ENCODE results near the gene DLK2. TPM values are rescaled to one million over a fixed set of nuclear protein-coding genes. Genes with fewer than 3 reads are reported as not detected.
"Not testable (repeated sequence)": the region's sequence is repeated elsewhere in the genome, so short reads cannot be mapped to it uniquely, and the experiment has no call there.

DLK2 gene
- total RNA-seq, 1 donor from 2014 or later = 8.2 TPM

DNA sequence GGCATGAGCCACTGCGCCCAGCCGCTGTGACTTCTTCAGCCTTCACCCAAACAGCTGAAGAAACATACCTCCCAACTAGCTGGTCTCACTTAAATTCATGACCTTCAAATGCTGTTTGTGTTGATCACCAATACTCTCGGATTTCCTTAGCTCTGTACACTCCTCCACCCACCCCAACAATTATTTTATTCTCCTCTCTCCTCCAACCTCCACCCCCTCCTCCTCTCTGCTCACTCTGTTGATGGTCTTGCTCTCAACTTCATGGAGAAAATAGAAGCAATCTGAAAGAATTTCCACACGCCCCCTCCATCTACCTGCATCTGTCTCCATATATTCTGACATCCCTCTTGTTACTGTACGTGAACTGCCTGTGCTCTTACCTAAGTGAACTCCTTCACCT lies 6.6 kb upstream of the DLK2 start:
- DNase-seq (ENCODE audit: low read depth) = no peak
- TF ChIP-seq, protein P1, sequence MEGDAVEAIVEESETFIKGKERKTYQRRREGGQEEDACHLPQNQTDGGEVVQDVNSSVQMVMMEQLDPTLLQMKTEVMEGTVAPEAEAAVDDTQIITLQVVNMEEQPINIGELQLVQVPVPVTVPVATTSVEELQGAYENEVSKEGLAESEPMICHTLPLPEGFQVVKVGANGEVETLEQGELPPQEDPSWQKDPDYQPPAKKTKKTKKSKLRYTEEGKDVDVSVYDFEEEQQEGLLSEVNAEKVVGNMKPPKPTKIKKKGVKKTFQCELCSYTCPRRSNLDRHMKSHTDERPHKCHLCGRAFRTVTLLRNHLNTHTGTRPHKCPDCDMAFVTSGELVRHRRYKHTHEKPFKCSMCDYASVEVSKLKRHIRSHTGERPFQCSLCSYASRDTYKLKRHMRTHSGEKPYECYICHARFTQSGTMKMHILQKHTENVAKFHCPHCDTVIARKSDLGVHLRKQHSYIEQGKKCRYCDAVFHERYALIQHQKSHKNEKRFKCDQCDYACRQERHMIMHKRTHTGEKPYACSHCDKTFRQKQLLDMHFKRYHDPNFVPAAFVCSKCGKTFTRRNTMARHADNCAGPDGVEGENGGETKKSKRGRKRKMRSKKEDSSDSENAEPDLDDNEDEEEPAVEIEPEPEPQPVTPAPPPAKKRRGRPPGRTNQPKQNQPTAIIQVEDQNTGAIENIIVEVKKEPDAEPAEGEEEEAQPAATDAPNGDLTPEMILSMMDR (IDR thresholded peaks at IDR 0.05; ENCODE audit: insufficient read depth, low read length, severe bottlenecking) = no peak
- Histone ChIP-seq H3K36me3 (ENCODE audit: control insufficient read depth, insufficient read depth, low read length) (no peaks in the 10 kb centered on the region), H3K4me3 (ENCODE audit: low read depth, low read length) (no peak overlapping the region), H3K27me3 (ENCODE audit: control insufficient read depth, insufficient read depth, low read length) (no peaks in the 10 kb centered on the region)
- FAIRE-seq = no peak

DNA sequence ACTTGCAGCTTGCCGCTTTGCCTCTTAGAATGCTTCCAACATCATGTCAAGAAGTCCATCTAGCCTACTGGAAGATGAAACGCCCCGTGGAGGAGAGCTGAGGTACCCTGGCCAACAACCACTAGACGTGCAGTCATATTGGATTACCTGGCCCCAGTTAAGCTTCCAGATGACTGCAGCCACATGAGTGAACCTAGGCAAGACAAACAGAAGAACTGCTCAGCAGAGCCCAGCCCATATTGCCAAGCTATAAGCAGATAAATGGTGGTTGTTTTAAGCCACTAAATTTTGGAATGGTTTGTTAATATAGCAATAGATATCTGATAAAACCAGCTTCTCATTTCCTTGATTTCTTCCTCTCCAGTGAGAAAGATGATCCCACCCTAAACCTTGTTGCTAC lies 4.7 kb upstream of the DLK2 start:
- Histone ChIP-seq H3K36me3 (ENCODE audit: control insufficient read depth, insufficient read depth, low read length) (no peaks in the 10 kb centered on the region), H3K4me3 (ENCODE audit: low read depth, low read length) (no peak overlapping the region), H3K27me3 (ENCODE audit: control insufficient read depth, insufficient read depth, low read length) (no peaks in the 10 kb centered on the region)
- TF ChIP-seq, protein P1 (IDR thresholded peaks at IDR 0.05; ENCODE audit: insufficient read depth, low read length, severe bottlenecking) = no peak
- FAIRE-seq (no peak), DNase-seq (ENCODE audit: low read depth) (no peak)

DNA sequence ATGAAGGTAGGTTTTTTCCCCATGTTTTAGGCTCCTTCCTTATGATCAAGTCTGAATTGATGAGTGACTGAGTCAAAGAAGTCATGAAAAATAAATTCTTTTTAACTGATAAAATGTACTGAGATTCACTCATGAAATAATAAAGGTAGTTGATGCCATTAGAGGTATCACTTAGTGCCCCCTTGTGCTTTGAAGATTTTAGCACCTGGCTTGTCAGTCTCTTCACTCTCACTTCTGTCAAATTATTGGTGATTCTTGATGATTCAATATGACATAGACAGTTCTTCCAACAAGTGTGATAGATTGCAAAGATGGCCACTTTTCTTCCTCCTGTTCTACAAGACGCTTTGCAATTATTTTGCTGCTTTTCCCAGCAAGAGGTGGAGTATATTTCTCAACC lies 4.2 kb upstream of the DLK2 start:
- TF ChIP-seq, protein P1 (IDR thresholded peaks at IDR 0.05; ENCODE audit: insufficient read depth, low read length, severe bottlenecking) = no peak
- Histone ChIP-seq H3K36me3 (ENCODE audit: control insufficient read depth, insufficient read depth, low read length) (no peaks in the 10 kb centered on the region), H3K27me3 (ENCODE audit: control insufficient read depth, insufficient read depth, low read length) (no peaks in the 10 kb centered on the region), H3K4me3 (ENCODE audit: low read depth, low read length) (no peak overlapping the region)
- FAIRE-seq (no peak), DNase-seq (ENCODE audit: low read depth) (no peak)

DNA sequence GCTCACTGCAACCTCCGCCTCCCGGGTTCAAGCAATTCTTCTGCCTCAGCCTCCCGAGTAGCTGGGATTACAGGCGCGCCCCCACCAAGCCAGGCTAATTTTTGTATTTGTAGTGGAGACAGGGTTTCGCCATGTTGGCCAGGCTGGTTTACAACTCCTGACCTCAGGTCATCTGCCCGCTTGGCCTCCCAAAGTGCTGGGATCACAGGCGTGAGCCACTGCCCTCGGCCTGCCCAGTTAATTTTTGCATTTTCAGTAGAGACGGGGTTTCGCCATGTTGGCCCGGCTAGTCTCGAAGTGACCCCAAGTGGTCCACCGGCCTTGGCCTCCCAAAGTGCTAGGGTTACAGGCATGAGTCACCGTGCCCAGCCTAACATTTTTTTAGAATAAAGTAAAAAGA lies 2.8 kb upstream of the DLK2 start:
- not testable (repeated sequence) for FAIRE-seq; H3K36me3 ChIP-seq (ENCODE audit: control insufficient read depth, insufficient read depth, low read length); DNase-seq (ENCODE audit: low read depth); H3K4me3 ChIP-seq (ENCODE audit: low read depth, low read length); H3K27me3 ChIP-seq (ENCODE audit: control insufficient read depth, insufficient read depth, low read length)

DNA sequence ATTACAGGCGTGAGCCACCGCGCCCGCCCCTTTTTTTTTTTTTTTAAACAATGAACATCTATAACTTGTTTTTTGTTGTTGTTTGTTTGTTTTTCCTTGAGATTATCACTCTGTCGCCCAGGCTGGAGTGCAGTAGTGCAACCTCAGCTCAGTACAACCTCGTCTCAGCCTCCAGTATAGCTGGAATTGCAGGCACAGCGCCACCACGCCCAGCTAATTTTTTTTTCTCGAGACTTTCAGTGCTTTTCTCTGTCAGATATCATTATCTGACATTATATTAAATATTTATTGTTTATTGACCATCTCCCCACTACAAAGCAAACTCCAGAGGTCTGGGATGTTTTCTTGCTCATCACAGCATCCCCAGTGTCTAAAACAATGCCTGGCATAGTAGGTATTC lies 2.3 kb upstream of the DLK2 start:
- FAIRE-seq (no peak), DNase-seq (ENCODE audit: low read depth) (no peak)
- TF ChIP-seq, protein P1 (IDR thresholded peaks at IDR 0.05; ENCODE audit: insufficient read depth, low read length, severe bottlenecking) = no peak
- Histone ChIP-seq H3K27me3 (ENCODE audit: control insufficient read depth, insufficient read depth, low read length) (no peaks in the 10 kb centered on the region), H3K4me3 (ENCODE audit: low read depth, low read length) (no peak overlapping the region), H3K36me3 (ENCODE audit: control insufficient read depth, insufficient read depth, low read length) (no peaks in the 10 kb centered on the region)

DNA sequence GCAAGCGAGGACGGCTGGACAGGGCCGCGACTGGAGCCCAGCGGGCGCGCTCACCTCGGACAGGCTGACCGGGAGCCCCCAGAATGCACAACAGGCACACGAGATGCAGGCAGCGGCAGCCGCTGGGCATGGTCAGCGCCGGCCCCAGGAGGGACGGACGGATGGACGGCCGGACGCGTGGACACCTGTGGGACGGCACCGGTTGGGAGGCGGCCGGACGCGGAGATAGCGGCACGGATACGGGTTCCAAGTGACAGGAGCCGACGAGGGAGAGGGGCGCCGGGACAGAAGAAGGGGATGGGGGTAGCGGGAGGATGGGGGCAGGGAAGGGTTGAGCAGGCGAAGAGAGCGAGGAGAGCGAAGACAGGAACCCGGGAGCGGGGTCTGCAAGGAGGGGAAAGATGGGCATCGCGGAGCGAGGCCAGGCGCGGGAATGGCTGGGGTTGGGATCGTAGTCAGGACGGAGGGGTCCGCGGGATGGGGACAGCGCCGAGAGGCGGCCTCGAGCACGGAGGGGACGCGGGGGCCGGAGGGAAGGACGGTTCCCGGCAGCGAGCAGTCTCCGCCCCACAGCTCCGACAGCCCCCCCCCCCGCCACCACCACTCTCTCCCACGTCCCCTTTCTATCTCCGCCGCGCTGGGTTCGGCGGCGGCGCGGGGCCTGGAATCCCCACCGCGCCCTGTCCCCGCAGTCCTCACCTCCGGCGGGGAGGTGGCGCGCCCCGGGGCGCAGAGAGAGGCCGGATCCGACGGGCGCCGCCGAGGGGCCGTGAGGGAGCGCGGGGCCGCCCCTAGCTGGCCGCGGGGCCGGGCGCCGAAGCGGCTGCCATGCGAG lies 435 bp downstream of the DLK2 start:
- FAIRE-seq = no peak
- no peak for DNase-seq (ENCODE audit: low read depth)
- Histone ChIP-seq H3K4me3 (ENCODE audit: low read depth, low read length) (peak overlapping the region; percentile 52), H3K36me3 (ENCODE audit: control insufficient read depth, insufficient read depth, low read length) (peaks cover 4% of the 10 kb centered on the region), H3K27me3 (ENCODE audit: control insufficient read depth, insufficient read depth, low read length) (no peaks in the 10 kb centered on the region)
- TF ChIP-seq, protein P1 (IDR thresholded peaks at IDR 0.05; ENCODE audit: insufficient read depth, low read length, severe bottlenecking) = no peak
